ENCODE data around the gene FKBP7. TPM values are rescaled to one million over a fixed set of nuclear protein-coding genes. Genes with fewer than 3 reads are reported as not detected.

Gene FKBP7
- total RNA-seq, 4 donors from 2014 or later = 7.3 to 21.9 (median 12.6) TPM

DNA sequence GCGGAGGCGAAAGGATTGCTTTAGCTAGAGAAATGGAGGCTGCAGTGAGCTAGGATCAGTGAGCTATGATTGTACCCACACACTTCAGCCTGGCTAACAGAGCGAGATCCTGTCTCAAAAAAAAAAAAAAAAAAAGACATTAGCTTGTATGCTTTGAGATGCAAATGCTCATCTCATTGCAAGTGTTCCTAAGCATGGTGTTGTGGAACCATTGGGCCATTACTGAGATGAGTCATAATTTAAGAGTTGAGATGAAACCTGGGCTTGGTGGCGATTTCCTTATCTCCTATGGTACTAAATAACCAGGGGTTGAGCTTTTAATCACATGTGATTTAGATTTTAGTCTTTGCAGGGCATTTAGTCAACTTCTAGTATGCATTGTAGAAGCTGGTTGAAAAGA lies 4.0 kb upstream of the FKBP7 start:
- peaks cover 0 to 15% of the 10 kb centered on the region in 2 donors for H3K36me3 ChIP-seq
- H3K27me3 ChIP-seq = no peaks in the 10 kb centered on the region
- WGBS, 2 donors (ENCODE audit: low coverage in 1 of 2) = 86 to 98% methylated on average over 4 of the region's 4 CpGs
- peak overlapping the region in 1 of 2 donors; percentile 89 for H3K4me3 ChIP-seq
- no peak overlapping the region for H3K27ac ChIP-seq
- TF ChIP-seq, protein P1, sequence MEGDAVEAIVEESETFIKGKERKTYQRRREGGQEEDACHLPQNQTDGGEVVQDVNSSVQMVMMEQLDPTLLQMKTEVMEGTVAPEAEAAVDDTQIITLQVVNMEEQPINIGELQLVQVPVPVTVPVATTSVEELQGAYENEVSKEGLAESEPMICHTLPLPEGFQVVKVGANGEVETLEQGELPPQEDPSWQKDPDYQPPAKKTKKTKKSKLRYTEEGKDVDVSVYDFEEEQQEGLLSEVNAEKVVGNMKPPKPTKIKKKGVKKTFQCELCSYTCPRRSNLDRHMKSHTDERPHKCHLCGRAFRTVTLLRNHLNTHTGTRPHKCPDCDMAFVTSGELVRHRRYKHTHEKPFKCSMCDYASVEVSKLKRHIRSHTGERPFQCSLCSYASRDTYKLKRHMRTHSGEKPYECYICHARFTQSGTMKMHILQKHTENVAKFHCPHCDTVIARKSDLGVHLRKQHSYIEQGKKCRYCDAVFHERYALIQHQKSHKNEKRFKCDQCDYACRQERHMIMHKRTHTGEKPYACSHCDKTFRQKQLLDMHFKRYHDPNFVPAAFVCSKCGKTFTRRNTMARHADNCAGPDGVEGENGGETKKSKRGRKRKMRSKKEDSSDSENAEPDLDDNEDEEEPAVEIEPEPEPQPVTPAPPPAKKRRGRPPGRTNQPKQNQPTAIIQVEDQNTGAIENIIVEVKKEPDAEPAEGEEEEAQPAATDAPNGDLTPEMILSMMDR (IDR thresholded peaks at IDR 0.05) = no peak
- TF ChIP-seq EP300 (IDR thresholded peaks at IDR 0.05) = no peak
- no peak for TF ChIP-seq POLR2A (IDR thresholded peaks at IDR 0.05)
- no peak for TF ChIP-seq POLR2AphosphoS5 (IDR thresholded peaks at IDR 0.05)
- H3K4me1 ChIP-seq = peaks cover 19 to 65% (median 22%) of the 10 kb centered on the region in 3 donors
- H3K9me3 ChIP-seq = no peaks in the 10 kb centered on the region
- no peak for ATAC-seq

- Histone ChIP-seq H3K27ac (peak within 1 kb of the TSS; percentile 93 to 98 (median 94)), H3K4me1 (peaks cover 19 to 73% (median 22%) of the 10 kb centered on the region in 3 donors)
- 0% methylated on average over 7 to 11 of the region's 92 CpGs for whole genome bisulfite sequencing, 2 donors (ENCODE audit: low coverage in 1 of 2)
These were observed 2.1 kb upstream of the FKBP7 start, which contains the start of gene PLEKHA3 for GRCh38 chr2:178480227-178481181. Gene PLEKHA3 (plus strand): TSS chr2:178480457. CDS start chr2:178480870, 413 bp downstream.

GRCh38 chr2:178479758-178480226 lies 1.4 kb upstream of the FKBP7 start:
- H3K4me1 ChIP-seq = peaks cover 16 to 66% (median 19%) of the 10 kb centered on the region in 3 donors
- no peaks in the 10 kb centered on the region for H3K36me3 ChIP-seq
- H3K4me3 ChIP-seq = peak overlapping the region; percentile 77 to 89
- WGBS, 2 donors (ENCODE audit: low coverage in 1 of 2) = 25 to 52% methylated on average over 3 to 16 of the region's 19 CpGs
- H3K27ac ChIP-seq = peak overlapping the region; percentile 93 to 98 (median 94)
- no peaks in the 10 kb centered on the region for H3K27me3 ChIP-seq
- no peak for ATAC-seq
- H3K9me3 ChIP-seq = no peaks in the 10 kb centered on the region
- TF ChIP-seq POLR2A (IDR thresholded peaks at IDR 0.05) (no peak), POLR2AphosphoS5 (IDR thresholded peaks at IDR 0.05) (no peak), EP300 (IDR thresholded peaks at IDR 0.05) (no peak)
- TF ChIP-seq, protein P1 (IDR thresholded peaks at IDR 0.05) = no peak

More at GRCh38 chr2:178480227-178481181, 2.1 kb upstream of the FKBP7 start, which contains the start of gene PLEKHA3:
- TF ChIP-seq EP300 (IDR thresholded peaks at IDR 0.05) (no peak), POLR2AphosphoS5 (IDR thresholded peaks at IDR 0.05) (peak; percentile 83), POLR2A (IDR thresholded peaks at IDR 0.05) (peak; percentile 82 to 85)
- TF ChIP-seq, protein P1 (IDR thresholded peaks at IDR 0.05) = peak in 1 of 4 experiments; percentile 10
- Histone ChIP-seq H3K27me3 (no peaks in the 10 kb centered on the region), H3K4me3 (peak within 1 kb of the TSS; percentile 88 to 89), H3K36me3 (no peaks in the 10 kb centered on the region), H3K9me3 (no peaks in the 10 kb centered on the region)
- ATAC-seq = peak; percentile 94

DNA sequence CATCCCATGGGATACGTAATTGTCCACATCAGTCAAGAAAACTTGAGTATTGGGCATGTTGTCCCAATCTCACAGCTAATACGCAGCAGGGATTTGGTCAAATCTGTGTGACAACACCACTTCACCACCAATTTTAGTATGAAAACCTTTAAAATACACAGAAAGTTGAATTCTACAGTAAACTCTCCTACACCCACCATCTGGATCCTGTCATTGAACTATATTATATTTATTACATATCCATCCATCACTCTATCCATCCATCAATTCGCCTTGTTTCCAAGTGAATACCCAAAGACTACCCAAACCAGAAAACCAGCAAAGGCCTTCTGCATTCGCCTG lies 846 bp upstream of the FKBP7 start:
- 53 to 67% methylated on average over 4 of the region's 4 CpGs for WGBS, 2 donors (ENCODE audit: low coverage in 1 of 2)
- peak overlapping the region; percentile 68 to 88 for H3K4me3 ChIP-seq
- no peak for ATAC-seq
- no peaks in the 10 kb centered on the region for H3K27me3 ChIP-seq
- peaks cover 12 to 65% (median 19%) of the 10 kb centered on the region in 3 donors for H3K4me1 ChIP-seq
- H3K9me3 ChIP-seq = no peaks in the 10 kb centered on the region
- TF ChIP-seq EP300 (IDR thresholded peaks at IDR 0.05) (no peak), POLR2A (IDR thresholded peaks at IDR 0.05) (no peak), POLR2AphosphoS5 (IDR thresholded peaks at IDR 0.05) (no peak)
- TF ChIP-seq, protein P1 (IDR thresholded peaks at IDR 0.05) = no peak
- peak overlapping the region; percentile 93 to 98 (median 94) for H3K27ac ChIP-seq
- H3K36me3 ChIP-seq = no peaks in the 10 kb centered on the region
